T follicular helper cell (primary cell): ENCODE results near the gene NOTCH4.

ENCODE experiments used
- DNase-seq: peaks from one replicate; pipeline ENCODE4 v3.0.0-alpha.2; 2020; ENCODE audit warnings: low read depth

Gene NOTCH4

GRCh38 chr6:32166411-32167061 lies 57.3 kb downstream of the NOTCH4 start:
- no peak for DNase-seq

GRCh38 chr6:32164295-32164694 lies 59.6 kb downstream of the NOTCH4 start, which contains the start of gene EGFL8:
Gene EGFL8, plus strand, starts transcription at chr6:32164595. Its CDS starts 1,571 bp downstream, at chr6:32166166.
- no peak for DNase-seq

GRCh38 chr6:32163559-32164258 lies 60.2 kb downstream of the NOTCH4 start:
- DNase-seq, result no peak

GRCh38 chr6:32158052-32158451 lies 65.8 kb downstream of the NOTCH4 start:
- no peak for DNase-seq

- DNase-seq, result no peak
These were observed 67.0 kb downstream of the NOTCH4 start for GRCh38 chr6:32156891-32157290.

GRCh38 chr6:32154514-32155161 lies 69.2 kb downstream of the NOTCH4 start:
- peak; percentile 47 for DNase-seq

- DNase-seq, result peak; percentile 57
These were observed 70.0 kb downstream of the NOTCH4 start, which contains the start of gene PPT2 for GRCh38 chr6:32153564-32154513. Gene PPT2, plus strand, starts transcription at chr6:32154141. Its CDS starts 454 bp downstream, at chr6:32154595.

GRCh38 chr6:32152769-32153563 lies 70.9 kb downstream of the NOTCH4 start:
- no peak for DNase-seq

GRCh38 chr6:32151863-32152768 lies 71.8 kb downstream of the NOTCH4 start, which contains the start of gene PRRT1:
Gene PRRT1, minus strand, starts transcription at chr6:32151939. Its CDS starts 112 bp downstream, at chr6:32151827.
- no peak for DNase-seq

- no peak for DNase-seq
These were observed 72.5 kb downstream of the NOTCH4 start for GRCh38 chr6:32151181-32151862.

GRCh38 chr6:32149932-32150870 lies 73.7 kb downstream of the NOTCH4 start:
- no peak for DNase-seq

- DNase-seq, result no peak
These were observed 74.6 kb downstream of the NOTCH4 start for GRCh38 chr6:32149092-32149755.

- peak; percentile 43 for DNase-seq
These were observed 75.4 kb downstream of the NOTCH4 start for GRCh38 chr6:32148289-32149091.

- DNase-seq, result no peak
These were observed 76.3 kb downstream of the NOTCH4 start for GRCh38 chr6:32147401-32148132.

GRCh38 chr6:32146687-32147086 lies 77.2 kb downstream of the NOTCH4 start:
- no peak for DNase-seq

- DNase-seq, result no peak
These were observed 77.6 kb downstream of the NOTCH4 start for GRCh38 chr6:32146287-32146686.
